Stomach (tissue), 9 donors: ENCODE data around the gene SNAPC5. TPM values are rescaled to one million over a fixed set of nuclear protein-coding genes. Genes with fewer than 3 reads are reported as not detected.

Experiments used
- DNase-seq, 2 donors: peaks; one replicate each; pipeline versions ENCODE4 v3.0.0 to v3.0.0-alpha.2; 2013 to 2019
- H3K27ac ChIP-seq, 5 donors: fragments of 200-600 bp in 4 of 5; sonication (generic) in 4 of 5; one replicate each; pipeline ENCODE4 v1.5.1; 2013 to 2019; ENCODE audit warnings: mild to moderate bottlenecking in 1 of 5, moderate library complexity in 1 of 5
- H3K27me3 ChIP-seq, 3 donors: fragments of 200-600 bp; sonication (generic); one replicate each; pipeline ENCODE4 v1.5.1; 2017 to 2019; ENCODE audit warnings: mixed run types in 1 of 3
- H3K36me3 ChIP-seq, 4 donors: fragments of 200-600 bp; sonication (generic); 1 replicate in 3 of 4; 2 replicates in 1 of 4; pipeline ENCODE4 v1.5.1; 2016 to 2019
- H3K4me1 ChIP-seq, 4 donors: fragments of 200-600 bp; sonication (generic); one replicate each; pipeline ENCODE4 v1.5.1; 2016 to 2019
- H3K4me3 ChIP-seq, 4 donors: fragments of 200-600 bp; sonication (generic) in 3 of 4; one replicate each; pipeline ENCODE4 v1.5.1; 2016 to 2019; ENCODE audit warnings: mild to moderate bottlenecking in 1 of 4
- H3K9me3 ChIP-seq, 4 donors: fragments of 200-600 bp; sonication (generic); one replicate each; pipeline ENCODE4 v1.5.1; 2016 to 2019
- EP300 ChIP-seq: sonication (generic); formaldehyde crosslinking; IDR thresholded peaks from one replicate; pipeline ENCODE4 v1.6.1; 2017; ENCODE audit warnings: antibody characterized with exemption
- POLR2A ChIP-seq, 4 donors: fragments of 450-650 bp; IDR thresholded peaks; one replicate each; pipeline ENCODE4 v1.6.1; 2016; ENCODE audit warnings: antibody characterized with exemption in 4 of 4, control low read depth in 2 of 4, mild to moderate bottlenecking in 1 of 4, moderate library complexity in 1 of 4
- POLR2AphosphoS5 ChIP-seq, 3 donors: sonication (generic); formaldehyde crosslinking; IDR thresholded peaks; one replicate each; pipeline ENCODE4 v1.6.1; 2016; ENCODE audit warnings: antibody characterized with exemption in 3 of 3
- WGBS, 5 donors: extraction: QIAGEN DNeasy Blood & Tissue Kit in 3 of 5; methylation state at CpG; one replicate each; pipeline versions ENCODE4 v1.1.5 to v1.1.7; 2013 to 2018; 5-methylcytosine and 5-hydroxymethylcytosine counted together
- intact Hi-C: fragments of 100-400 bp; cut with DNase I; formaldehyde crosslinking; loops from one replicate; pipeline ENCODE4 v1.15.1; 2023; ENCODE audit warnings: low total_unique reads
- polyA plus RNA-seq, 3 donors: library from polyadenylated mRNA; stranded (reverse); fragments of 200-250 nt; gene quantifications; one replicate each; pipeline ENCODE4 v1.2.3, GENCODE V29; 2013
- total RNA-seq, 5 donors: library from RNA; depleted of rRNA; stranded (reverse); fragments of >200 nt; gene quantifications; one replicate each; pipeline versions ENCODE4 v1.1.0 to v1.2.3, GENCODE V29; 2014 to 2016
- TF ChIP-seq, protein P1 (sequence below), 7 experiments: fragments of 450-650 bp in 4 of 7; fragments of 200-600 bp in 3 of 7; sonication (generic) in 3 of 7; IDR thresholded peaks; one replicate each; pipeline ENCODE4 v1.5.1; 2016 to 2019; ENCODE audit warnings: antibody characterized with exemption in 7 of 7, control low read depth in 2 of 7, mild to moderate bottlenecking in 1 of 7
- donor health status: healthy with polysubstance abuse.
- donor health status: Bipolar disorder and iron deficiency.
- donor health status: healthy.

SNAPC5 gene
- total and polyA plus RNA-seq, 8 donors: 2.3 to 49.0 (median 18.0) TPM

DNA sequence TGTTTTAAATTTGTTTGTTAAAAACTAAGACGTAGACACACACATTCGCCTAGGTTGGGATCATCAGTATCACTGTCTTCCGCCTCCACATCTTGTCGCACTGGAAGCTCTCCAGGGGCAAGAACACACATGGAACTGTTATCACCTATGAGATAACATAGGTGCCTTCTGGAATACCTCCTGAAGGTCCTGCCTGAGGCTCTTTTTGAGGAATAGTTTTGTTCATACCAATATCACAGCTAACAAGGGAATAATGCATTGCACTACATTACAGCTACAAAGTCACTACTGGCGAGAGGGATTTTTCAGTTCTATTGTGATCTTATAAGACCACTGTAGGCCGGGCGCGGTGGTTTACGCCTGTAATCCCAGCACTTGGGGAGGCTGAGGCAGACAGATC is 37.5 kb upstream of the SNAPC5 start:
- H3K4me1 ChIP-seq: no peaks in the 10 kb centered on the region
- TF ChIP-seq POLR2A (IDR thresholded peaks at IDR 0.05): no peak
- DNase-seq: no peak
- no peaks in the 10 kb centered on the region for H3K27me3 ChIP-seq
- intact Hi-C loops: no loop called here
- H3K9me3 ChIP-seq: no peaks in the 10 kb centered on the region
- H3K4me3 ChIP-seq: no peak overlapping the region
- no peak overlapping the region for H3K27ac ChIP-seq
- peaks cover 0 to 50% (median 32%) of the 10 kb centered on the region in 4 donors for H3K36me3 ChIP-seq
- 86 to 96% (median 93%) methylated on average over 9 of the region's 9 CpGs for WGBS, 5 donors

GRCh38 chr15:66524838-66525237 is 27.3 kb upstream of the SNAPC5 start:
- intact Hi-C loops: no loop called here
- WGBS, 5 donors: 86 to 94% (median 90%) methylated on average over 4 of the region's 4 CpGs
- peaks cover 0 to 67% (median 57%) of the 10 kb centered on the region in 4 donors for H3K36me3 ChIP-seq
- DNase-seq: no peak
- no peaks in the 10 kb centered on the region for H3K27me3 ChIP-seq
- H3K4me1 ChIP-seq: no peaks in the 10 kb centered on the region
- TF ChIP-seq EP300: no peak
- TF ChIP-seq, protein P1, sequence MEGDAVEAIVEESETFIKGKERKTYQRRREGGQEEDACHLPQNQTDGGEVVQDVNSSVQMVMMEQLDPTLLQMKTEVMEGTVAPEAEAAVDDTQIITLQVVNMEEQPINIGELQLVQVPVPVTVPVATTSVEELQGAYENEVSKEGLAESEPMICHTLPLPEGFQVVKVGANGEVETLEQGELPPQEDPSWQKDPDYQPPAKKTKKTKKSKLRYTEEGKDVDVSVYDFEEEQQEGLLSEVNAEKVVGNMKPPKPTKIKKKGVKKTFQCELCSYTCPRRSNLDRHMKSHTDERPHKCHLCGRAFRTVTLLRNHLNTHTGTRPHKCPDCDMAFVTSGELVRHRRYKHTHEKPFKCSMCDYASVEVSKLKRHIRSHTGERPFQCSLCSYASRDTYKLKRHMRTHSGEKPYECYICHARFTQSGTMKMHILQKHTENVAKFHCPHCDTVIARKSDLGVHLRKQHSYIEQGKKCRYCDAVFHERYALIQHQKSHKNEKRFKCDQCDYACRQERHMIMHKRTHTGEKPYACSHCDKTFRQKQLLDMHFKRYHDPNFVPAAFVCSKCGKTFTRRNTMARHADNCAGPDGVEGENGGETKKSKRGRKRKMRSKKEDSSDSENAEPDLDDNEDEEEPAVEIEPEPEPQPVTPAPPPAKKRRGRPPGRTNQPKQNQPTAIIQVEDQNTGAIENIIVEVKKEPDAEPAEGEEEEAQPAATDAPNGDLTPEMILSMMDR (IDR thresholded peaks at IDR 0.05): no peak
- no peak for TF ChIP-seq POLR2A (IDR thresholded peaks at IDR 0.05)
- TF ChIP-seq POLR2AphosphoS5 (IDR thresholded peaks at IDR 0.05): no peak
- no peaks in the 10 kb centered on the region for H3K9me3 ChIP-seq
- H3K4me3 ChIP-seq: no peak overlapping the region
- H3K27ac ChIP-seq: no peak overlapping the region

- WGBS, 5 donors: 88 to 96% (median 91%) methylated on average over 3 of the region's 3 CpGs
- DNase-seq: no peak
- TF ChIP-seq EP300 (no peak), POLR2A (IDR thresholded peaks at IDR 0.05) (no peak), POLR2AphosphoS5 (IDR thresholded peaks at IDR 0.05) (no peak)
- TF ChIP-seq, protein P1 (IDR thresholded peaks at IDR 0.05): no peak
- Histone ChIP-seq H3K27ac (no peak overlapping the region), H3K9me3 (no peaks in the 10 kb centered on the region), H3K4me1 (no peaks in the 10 kb centered on the region), H3K4me3 (no peak overlapping the region), H3K27me3 (no peaks in the 10 kb centered on the region), H3K36me3 (peaks cover 0 to 64% (median 56%) of the 10 kb centered on the region in 4 donors)
- intact Hi-C loops: no loop called here
Measured at GRCh38 chr15:66523926-66524325, 26.4 kb upstream of the SNAPC5 start.

DNA sequence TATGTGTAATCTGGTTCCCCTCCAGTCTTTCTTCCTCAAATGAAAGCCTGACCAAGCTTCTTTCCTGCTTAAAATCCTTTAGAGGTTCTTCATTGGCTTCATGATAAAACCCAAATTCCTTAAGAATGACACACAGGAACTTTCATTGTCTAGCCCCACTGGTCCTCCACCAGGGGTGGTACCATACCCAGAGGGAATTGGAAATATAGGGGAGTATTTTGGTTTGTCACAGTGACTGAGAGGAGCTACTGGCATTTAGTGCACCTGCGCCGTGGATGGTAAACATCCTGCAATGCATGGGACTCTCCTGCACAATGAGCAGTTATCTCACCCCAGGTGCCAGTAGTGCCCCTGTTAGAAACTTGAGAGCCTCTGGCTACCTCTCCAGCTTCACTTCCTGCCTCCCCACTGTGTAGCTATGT is 18.4 kb upstream of the SNAPC5 start:
- intact Hi-C loops: no loop called here
- Histone ChIP-seq H3K4me1 (no peaks in the 10 kb centered on the region), H3K27ac (no peak overlapping the region), H3K36me3 (peaks cover 0 to 49% (median 48%) of the 10 kb centered on the region in 4 donors), H3K9me3 (no peaks in the 10 kb centered on the region), H3K27me3 (no peaks in the 10 kb centered on the region), H3K4me3 (no peak overlapping the region)
- DNase-seq: no peak
- TF ChIP-seq POLR2AphosphoS5 (IDR thresholded peaks at IDR 0.05) (no peak), POLR2A (IDR thresholded peaks at IDR 0.05) (no peak), EP300 (no peak)
- TF ChIP-seq, protein P1 (IDR thresholded peaks at IDR 0.05): no peak
- WGBS, 5 donors: 90 to 100% (median 96%) methylated on average over 2 of the region's 2 CpGs

DNA sequence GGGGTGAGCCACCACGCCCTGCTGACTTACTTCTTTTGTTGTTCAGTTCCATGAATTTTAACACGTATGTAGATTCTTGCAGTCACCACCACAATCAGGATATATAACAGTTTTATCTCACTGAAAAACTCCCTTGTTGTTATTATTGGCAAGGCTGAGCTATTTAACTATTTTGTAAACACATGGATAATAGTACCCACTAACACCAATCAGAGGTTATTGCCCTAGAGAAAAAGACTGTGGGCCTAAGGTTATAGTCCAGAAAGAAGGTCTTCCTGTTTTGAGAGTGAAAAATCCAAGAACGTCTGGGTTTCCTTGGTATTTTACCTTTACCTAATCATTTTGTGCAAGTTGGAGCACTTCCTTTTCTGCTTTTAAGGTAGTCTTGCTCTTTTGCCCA is 17.0 kb upstream of the SNAPC5 start:
- Histone ChIP-seq H3K4me3 (no peak overlapping the region), H3K4me1 (no peaks in the 10 kb centered on the region), H3K9me3 (no peaks in the 10 kb centered on the region), H3K27me3 (no peaks in the 10 kb centered on the region), H3K36me3 (peaks cover 0 to 41% (median 38%) of the 10 kb centered on the region in 4 donors), H3K27ac (no peak overlapping the region)
- DNase-seq: no peak
- WGBS, 5 donors: 78 to 89% (median 81%) methylated on average over 3 of the region's 3 CpGs
- TF ChIP-seq, protein P1 (IDR thresholded peaks at IDR 0.05): no peak
- TF ChIP-seq POLR2AphosphoS5 (IDR thresholded peaks at IDR 0.05) (no peak), EP300 (no peak), POLR2A (IDR thresholded peaks at IDR 0.05) (no peak)
- intact Hi-C loops: no loop called here
